CD14-positive monocyte (primary cell): ENCODE data around the gene RAB6B. TPM values are rescaled to one million over a fixed set of nuclear protein-coding genes. Genes with fewer than 3 reads are reported as not detected.

Experiments used
- DNase-seq, 3 donors: peaks; one replicate each; pipeline ENCODE4 v3.0.0-alpha.2; 2011 to 2022
- H2AFZ ChIP-seq: 2 replicates; pipeline ENCODE4 v1.6.0; 2012; ENCODE audit warnings: mild to moderate bottlenecking, low read depth, low read length, inconsistent platforms; ENCODE audit not compliant: insufficient read depth, poor library complexity, severe bottlenecking
- H3K27ac ChIP-seq, 2 donors: 1 replicate in 1 of 2; 2 replicates in 1 of 2; pipeline ENCODE4 v1.5.1; 2012 to 2013; ENCODE audit warnings: low read length in 2 of 2, control low read depth in 1 of 2, inconsistent platforms in 1 of 2, low read depth in 1 of 2, mild to moderate bottlenecking in 1 of 2
- H3K27me3 ChIP-seq, 2 donors: one replicate each; pipeline versions ENCODE4 v1.6.0 to v1.6.1; 2011 to 2013; ENCODE audit warnings: low read length in 2 of 2; ENCODE audit not compliant: control insufficient read depth in 2 of 2, insufficient read depth in 2 of 2
- H3K36me3 ChIP-seq, 2 donors: replicated peaks in 1 of 2; 1 replicate in 1 of 2; 2 replicates in 1 of 2; pipeline versions ENCODE4 v1.5.1 to v1.6.1; 2012 to 2013; ENCODE audit warnings: low read length in 2 of 2, control low read depth in 1 of 2, inconsistent platforms in 1 of 2, mild to moderate bottlenecking in 1 of 2; ENCODE audit not compliant: insufficient read depth in 2 of 2, control insufficient read depth in 1 of 2
- H3K4me1 ChIP-seq, 2 donors: 1 replicate in 1 of 2; 2 replicates in 1 of 2; pipeline versions ENCODE4 v1.5.1 to v1.6.1; 2012 to 2013; ENCODE audit warnings: low read length in 2 of 2, control low read depth in 1 of 2, inconsistent platforms in 1 of 2, mild to moderate bottlenecking in 1 of 2, moderate library complexity in 1 of 2; ENCODE audit not compliant: insufficient read depth in 2 of 2, control insufficient read depth in 1 of 2
- H3K4me2 ChIP-seq: replicated peaks from 2 replicates; pipeline ENCODE3; 2012; ENCODE audit warnings: low read length, moderate library complexity, mild to moderate bottlenecking; ENCODE audit not compliant: poor library complexity, severe bottlenecking; ENCODE audit errors: extremely low read depth
- H3K4me3 ChIP-seq, 3 experiments: fragments of 200-600 bp in 1 of 3; sonication (generic) in 1 of 3; replicated peaks in 1 of 3; 1 replicate in 2 of 3; 2 replicates in 1 of 3; pipeline ENCODE4 v1.5.1; 2011 to 2013; ENCODE audit warnings: low read length in 3 of 3, mild to moderate bottlenecking in 3 of 3, control low read depth in 2 of 3, low read depth in 2 of 3, inconsistent platforms in 1 of 3, moderate library complexity in 1 of 3
- H3K79me2 ChIP-seq: 2 replicates; pipeline ENCODE4 v1.6.0; 2012; ENCODE audit warnings: mild to moderate bottlenecking, control low read depth, inconsistent platforms, low read length, moderate library complexity; ENCODE audit not compliant: insufficient read depth
- H3K9ac ChIP-seq: 2 replicates; pipeline ENCODE4 v1.6.0; 2017; ENCODE audit warnings: low read length, mild to moderate bottlenecking; ENCODE audit not compliant: insufficient read depth, poor library complexity, severe bottlenecking
- H3K9me3 ChIP-seq, 2 donors: replicated peaks in 1 of 2; 1 replicate in 1 of 2; 2 replicates in 1 of 2; pipeline versions ENCODE4 v1.5.1 to v1.6.1; 2012 to 2013; ENCODE audit warnings: low read length in 2 of 2, control low read depth in 1 of 2; ENCODE audit not compliant: control insufficient read depth in 1 of 2, insufficient read depth in 1 of 2
- H4K20me1 ChIP-seq: 2 replicates; pipeline ENCODE4 v1.6.0; 2012; ENCODE audit warnings: mild to moderate bottlenecking, low read length, control low read depth, moderate library complexity; ENCODE audit not compliant: insufficient read depth
- H3K27ac Mint-ChIP-seq, 7 donors: one replicate each; pipeline ENCODE4 v1.8.0; 2020; ENCODE audit warnings: mild to moderate bottlenecking in 7 of 7, mixed read lengths in 7 of 7, moderate library complexity in 6 of 7, inconsistent platforms in 2 of 7
- H3K27me3 Mint-ChIP-seq, 3 donors: one replicate each; pipeline ENCODE4 v1.8.0; 2021 to 2022; ENCODE audit warnings: low read depth in 3 of 3, mild to moderate bottlenecking in 3 of 3, mixed read lengths in 3 of 3, moderate library complexity in 3 of 3, inconsistent platforms in 1 of 3
- H3K36me3 Mint-ChIP-seq, 2 donors: one replicate each; pipeline ENCODE4 v1.8.0; 2020; ENCODE audit warnings: mixed read lengths in 2 of 2, inconsistent platforms in 1 of 2, mild to moderate bottlenecking in 1 of 2
- H3K4me1 Mint-ChIP-seq: one replicate; pipeline ENCODE4 v1.8.0; 2020; ENCODE audit warnings: mild to moderate bottlenecking, mixed read lengths
- H3K4me3 Mint-ChIP-seq, 2 donors: one replicate each; pipeline ENCODE4 v1.8.0; 2020; ENCODE audit warnings: mild to moderate bottlenecking in 2 of 2, mixed read lengths in 2 of 2, moderate library complexity in 1 of 2
- H3K9me3 Mint-ChIP-seq, 7 donors: one replicate each; pipeline ENCODE4 v1.8.0; 2020 to 2022; ENCODE audit warnings: mixed read lengths in 7 of 7, mild to moderate bottlenecking in 6 of 7, moderate library complexity in 6 of 7, inconsistent platforms in 2 of 7
- CTCF ChIP-seq: fragments of 200-600 bp; IDR thresholded peaks from one replicate; pipeline ENCODE4 v1.8.0; 2022; ENCODE audit warnings: antibody characterized with exemption, mild to moderate bottlenecking
- WGBS: methylation state at CpG from one replicate; pipeline ENCODE4 v1.1.5; 2013; ENCODE audit warnings: missing lambda C conversion rate; ENCODE audit not compliant: insufficient coverage; 5-methylcytosine and 5-hydroxymethylcytosine counted together
- intact Hi-C, 2 donors: fragments of 100-400 bp; cut with micrococcal nuclease; formaldehyde crosslinking; loops; one replicate each; pipeline versions ENCODE4 v1.15.0 to v1.15.1; 2023
- polyA plus RNA-seq, 3 donors: library from polyadenylated mRNA; depleted of rRNA in 1 of 3; unstranded in 2 of 3; stranded (reverse) in 1 of 3; fragments of 300-500 nt in 2 of 3; fragments of >200 nt in 1 of 3; fragmentation: Illumina TruSeq in 2 of 3; gene quantifications; 1 replicate in 2 of 3; 2 replicates in 1 of 3; pipeline ENCODE4 v1.2.3, GENCODE V29; 2012 to 2021

RAB6B gene
- polyA plus RNA-seq, 3 donors, result 0.46 TPM; not detected in 2

- H3K36me3 Mint-ChIP-seq, result no peaks in the 10 kb centered on the region
- Histone ChIP-seq H3K27me3 (no peaks in the 10 kb centered on the region), H3K4me2 (no peak overlapping the region), H3K79me2 (no peaks in the 10 kb centered on the region), H3K9ac (no peak overlapping the region), H4K20me1 (no peaks in the 10 kb centered on the region), H3K9me3 (no peaks in the 10 kb centered on the region), H3K4me3 (no peak overlapping the region), H3K27ac (no peak overlapping the region), H3K4me1 (no peaks in the 10 kb centered on the region), H2AFZ (no peak overlapping the region), H3K36me3 (no peaks in the 10 kb centered on the region)
- no peak for TF ChIP-seq CTCF
- H3K27ac Mint-ChIP-seq, result no peak overlapping the region
- H3K9me3 Mint-ChIP-seq, result peaks cover 0 to 4% (median 0%) of the 10 kb centered on the region in 7 donors
- peaks cover 0 to 2% (median 2%) of the 10 kb centered on the region in 3 donors for H3K27me3 Mint-ChIP-seq
- peaks cover 7% of the 10 kb centered on the region for H3K4me1 Mint-ChIP-seq
- no peak for DNase-seq
- 100% methylated on average over 3 of the region's 4 CpGs for WGBS
- intact Hi-C loops, result no loop called here
- H3K4me3 Mint-ChIP-seq, result no peak overlapping the region
These were observed 33.5 kb downstream of the RAB6B start for GRCh38 chr3:133862161-133862560.

GRCh38 chr3:133860519-133860918 is 35.2 kb downstream of the RAB6B start:
- WGBS, result 91% methylated on average over 5 of the region's 5 CpGs
- H4K20me1 ChIP-seq, result no peaks in the 10 kb centered on the region
- no peak overlapping the region for H3K9ac ChIP-seq
- no peaks in the 10 kb centered on the region for H3K79me2 ChIP-seq
- no peaks in the 10 kb centered on the region for H3K36me3 Mint-ChIP-seq
- no peak overlapping the region for H3K27ac Mint-ChIP-seq
- no peak for DNase-seq
- H3K4me3 Mint-ChIP-seq, result no peak overlapping the region
- intact Hi-C loops, result no loop called here
- peaks cover 7% of the 10 kb centered on the region for H3K4me1 Mint-ChIP-seq
- no peaks in the 10 kb centered on the region for H3K9me3 ChIP-seq
- no peak overlapping the region for H3K4me2 ChIP-seq
- no peak overlapping the region for H3K4me3 ChIP-seq
- H3K27me3 Mint-ChIP-seq, result peaks cover 0 to 2% (median 2%) of the 10 kb centered on the region in 3 donors
- H3K9me3 Mint-ChIP-seq, result peaks cover 0 to 4% (median 0%) of the 10 kb centered on the region in 7 donors
- no peak overlapping the region for H3K27ac ChIP-seq
- no peaks in the 10 kb centered on the region for H3K4me1 ChIP-seq
- H3K27me3 ChIP-seq, result no peaks in the 10 kb centered on the region
- H2AFZ ChIP-seq, result no peak overlapping the region
- H3K36me3 ChIP-seq, result no peaks in the 10 kb centered on the region
- TF ChIP-seq CTCF, result no peak
